ENCODE results near the gene CYP4F8.

DNA sequence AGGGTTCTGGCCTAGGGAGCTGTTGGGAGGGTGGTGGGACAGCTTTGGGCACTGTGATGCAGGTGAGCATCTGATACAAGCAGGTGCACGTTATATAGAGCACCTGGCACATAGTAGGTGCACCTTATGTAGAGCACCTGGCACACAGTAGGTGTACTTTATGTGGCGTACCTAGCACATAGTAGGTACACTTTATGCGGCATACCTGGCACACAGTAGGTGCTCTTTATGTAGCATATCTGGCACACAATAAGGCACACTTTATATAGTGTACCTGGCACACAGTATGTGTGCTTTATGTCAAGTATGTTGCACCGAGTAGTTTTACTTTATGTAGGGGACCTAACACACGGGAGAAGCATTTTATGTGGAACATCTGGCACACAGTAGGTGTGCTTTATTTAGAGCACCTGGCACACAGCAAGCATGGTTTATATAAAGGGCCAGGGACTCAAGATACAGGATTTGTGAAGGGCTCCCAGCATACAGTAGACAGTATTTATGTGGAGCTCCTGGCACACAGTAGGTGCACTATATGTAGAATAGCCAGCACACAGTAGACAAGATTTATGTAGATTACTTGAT is 56.3 kb downstream of the CYP4F8 start:
- TF ChIP-seq GATA3 (IDR thresholded peaks at IDR 0.05; ENCODE audit: low read depth, low read length) (no peak), GATA2 (IDR thresholded peaks at IDR 0.05; ENCODE audit: low read depth, low read length) (no peak)

Data from SH-SY5Y (cell line).